ENCODE measurements around the gene SKI. TPM values are rescaled to one million over a fixed set of nuclear protein-coding genes. Genes with fewer than 3 reads are reported as not detected.
"Not testable (repeated sequence)": the region's sequence is repeated elsewhere in the genome, so short reads cannot be mapped to it uniquely, and the experiment has no call there.

Gene SKI
- total and polyA plus RNA-seq, 2 of the 4 experiments (the other 2 are of a cell fraction): 2.3 to 20.1 TPM

DNA sequence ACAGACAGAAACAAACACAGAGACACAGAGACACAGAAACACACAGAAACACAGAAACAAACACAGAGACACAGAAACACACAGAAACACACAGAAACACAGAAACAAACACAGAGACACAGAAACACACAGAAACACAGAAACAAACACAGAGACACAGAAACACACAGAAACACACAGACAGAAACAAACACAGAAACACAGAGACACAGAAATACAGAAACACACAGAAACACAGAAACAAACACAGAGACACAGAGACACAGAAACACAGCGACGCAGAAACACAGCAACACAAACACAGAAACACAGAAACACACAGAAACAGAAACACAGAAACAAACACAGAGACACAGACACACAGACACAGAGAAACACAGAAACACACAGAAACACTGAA lies 99.0 kb downstream of the SKI start:
- H3K9me3 ChIP-seq (ENCODE audit: control insufficient read depth, insufficient read depth, low read length); DNase-seq; H4K20me1 ChIP-seq (ENCODE audit: insufficient read depth, low read length); H3K14ac ChIP-seq (replicated peaks; ENCODE audit: low read depth, low read length); H3K4me3 ChIP-seq (ENCODE audit: insufficient read depth, low read depth, low read length); ATAC-seq (ENCODE audit: low read depth); dilution Hi-C loops (cut with HindIII; ENCODE audit: low sequenced_read_pairs, unreplicated experiment); H4K5ac ChIP-seq (ENCODE audit: low read depth, low read length); H3K36me3 ChIP-seq (ENCODE audit: control insufficient read depth, insufficient read depth, low read length); H2BK20ac ChIP-seq (ENCODE audit: low read depth, low read length); H3K23ac ChIP-seq (ENCODE audit: low read depth, low read length); H2BK5ac ChIP-seq (ENCODE audit: low read depth, low read length, poor library complexity, severe bottlenecking); H3K4me2 ChIP-seq (ENCODE audit: low read depth, low read length); H2AK5ac ChIP-seq (ENCODE audit: low read depth, low read length); H4K8ac ChIP-seq (ENCODE audit: low read depth in 2 of 2, low read length in 2 of 2); H3K9ac ChIP-seq (ENCODE audit: low read depth, low read length); in situ Hi-C loops (cut with MboI; ENCODE audit: low sequenced_read_pairs); H3K27me3 ChIP-seq (ENCODE audit: control insufficient read depth, insufficient read depth, low read length); CTCF ChIA-PET; H2BK120ac ChIP-seq (ENCODE audit: low read depth, low read length); H3K27ac ChIP-seq (ENCODE audit: insufficient read depth, low read length); H4K91ac ChIP-seq (ENCODE audit: insufficient read depth, low read depth, low read length); H3K56ac ChIP-seq (ENCODE audit: extremely low read depth, insufficient read depth, low read length); H3K18ac ChIP-seq (ENCODE audit: low read depth, low read length); H3K9me1 ChIP-seq (ENCODE audit: insufficient read depth, low read length); intact Hi-C loops (cut with micrococcal nuclease); H3K4ac ChIP-seq (ENCODE audit: low read depth, low read length); H2BK15ac ChIP-seq (ENCODE audit: low read depth, low read length); H2AK9ac ChIP-seq (replicated peaks; ENCODE audit: low read depth, low read length, poor library complexity); BruUV-seq (replicated peaks); POLR2A ChIA-PET (ENCODE audit: unreplicated experiment); H3K79me1 ChIP-seq (ENCODE audit: low read depth in 1 of 2, low read length in 2 of 2): not testable (repeated sequence)
- no CpG with 5 or more reads among the region's 2 CpGs for WGBS, 2 experiments (ENCODE audit: extremely low coverage in 2 of 2, insufficient read length in 1 of 2)
- H2AFZ ChIP-seq (replicated peaks; ENCODE audit: low read length, poor library complexity): peak overlapping the region; percentile 63
- H3K4me1 ChIP-seq (ENCODE audit: control insufficient read depth, insufficient read depth, low read length): peaks cover 15% of the 10 kb centered on the region
